Stomach (tissue), 4 donors: ENCODE results near the gene TBCK.

Source experiments
- CTCF ChIP-seq, 7 experiments: fragments of 450-650 bp in 4 of 7; fragments of 200-600 bp in 3 of 7; sonication (generic) in 3 of 7; IDR thresholded peaks; one replicate each; pipeline ENCODE4 v1.5.1; 2016 to 2019; ENCODE audit warnings: antibody characterized with exemption in 7 of 7, control low read depth in 2 of 7, mild to moderate bottlenecking in 1 of 7
- POLR2A ChIP-seq, 4 donors: fragments of 450-650 bp; IDR thresholded peaks; one replicate each; pipeline ENCODE4 v1.6.1; 2016; ENCODE audit warnings: antibody characterized with exemption in 4 of 4, control low read depth in 2 of 4, mild to moderate bottlenecking in 1 of 4, moderate library complexity in 1 of 4
- POLR2AphosphoS5 ChIP-seq, 3 donors: sonication (generic); formaldehyde crosslinking; IDR thresholded peaks; one replicate each; pipeline ENCODE4 v1.6.1; 2016; ENCODE audit warnings: antibody characterized with exemption in 3 of 3

DNA sequence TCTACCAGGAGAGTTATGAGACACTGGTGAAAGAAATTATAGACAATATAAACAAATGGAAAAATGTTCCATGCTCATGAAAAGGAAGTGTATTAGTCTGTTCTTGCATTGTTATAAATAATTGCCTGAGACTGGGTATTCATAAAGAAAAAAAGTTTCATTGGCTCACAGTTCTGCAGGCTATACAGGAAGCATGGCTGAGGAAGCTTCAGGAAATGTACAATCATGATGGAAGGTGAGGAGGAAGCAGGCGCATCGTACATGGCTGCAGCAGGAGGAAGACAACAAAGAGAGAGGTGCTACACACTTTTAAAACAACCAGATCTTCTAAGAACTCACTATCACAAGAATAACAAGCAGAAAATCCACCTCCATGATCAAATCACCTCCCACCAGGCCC is 236.4 kb downstream of the TBCK start:
- TF ChIP-seq CTCF (IDR thresholded peaks at IDR 0.05) (no peak), POLR2AphosphoS5 (IDR thresholded peaks at IDR 0.05) (no peak), POLR2A (IDR thresholded peaks at IDR 0.05) (no peak)
